Measurements from ENCODE around the gene ZDHHC13. TPM values are rescaled to one million over a fixed set of nuclear protein-coding genes. Genes with fewer than 3 reads are reported as not detected.

ZDHHC13 gene
- total and polyA plus RNA-seq, 2 of the 8 experiments (the other 6 are each of a cell fraction or from before 2014, with no cell fraction given): 22.4 to 24.1 TPM

DNA sequence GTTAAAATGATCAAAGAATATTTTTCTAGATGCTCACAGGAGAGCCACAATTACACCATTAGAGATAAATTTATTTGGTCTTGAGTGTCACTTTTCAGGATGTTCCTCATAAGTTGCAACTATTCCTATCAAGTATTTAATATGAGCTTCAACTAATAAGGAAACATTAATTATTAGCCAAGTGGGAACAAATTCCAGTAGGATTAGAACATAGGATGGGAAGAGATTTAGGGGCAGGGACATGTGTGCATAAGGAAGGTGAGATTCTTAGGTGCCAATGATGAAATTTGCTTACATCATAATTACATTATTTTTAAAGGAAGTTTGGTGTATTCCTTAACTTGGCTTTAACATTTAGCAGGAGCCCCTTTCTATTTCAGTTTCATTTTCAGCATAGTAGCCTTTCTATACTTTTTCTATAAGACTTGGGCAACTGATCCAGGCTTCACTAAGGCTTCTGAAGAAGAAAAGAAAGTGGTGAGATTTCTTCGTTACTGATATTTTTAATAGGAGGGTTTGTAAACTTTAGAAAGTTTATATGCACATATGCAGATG is 46.1 kb downstream of the ZDHHC13 start:
- H3K18ac ChIP-seq (ENCODE audit: extremely low read depth, low read length): no peak overlapping the region
- no peak overlapping the region for H3K4me3 ChIP-seq (ENCODE audit: extremely low read depth in 1 of 4, insufficient read depth in 2 of 4, low read depth in 3 of 4, low read length in 4 of 4)
- H2BK5ac ChIP-seq (ENCODE audit: low read depth, low read length): no peak overlapping the region
- H4K20me1 ChIP-seq (replicated peaks in 1 of 2; ENCODE audit: control insufficient read depth in 1 of 2, insufficient read depth in 2 of 2, low read length in 2 of 2): peaks cover 0 to 1% of the 10 kb centered on the region in 2 experiments
- no peak overlapping the region for H3K56ac ChIP-seq (replicated peaks; ENCODE audit: insufficient read length, low read depth, low read length)
- WGBS, 2 experiments (ENCODE audit: extremely low coverage in 1 of 2, insufficient coverage in 1 of 2, insufficient read length in 1 of 2, insufficient replicate concordance in 2 of 2, low coverage in 1 of 2, low lambda C conversion rate in 2 of 2, missing lambda C conversion rate in 1 of 2): 84% methylated on average over 1 of the region's 1 CpG; no CpG with 5 or more reads in 1 of the 2 experiments
- no peak overlapping the region for H2BK20ac ChIP-seq (ENCODE audit: low read length)
- no peak overlapping the region for H3K23ac ChIP-seq (ENCODE audit: insufficient read length)
- H4K8ac ChIP-seq (ENCODE audit: extremely low read depth, insufficient read depth, low read length): no peak overlapping the region
- no peaks in the 10 kb centered on the region for H3K9me3 ChIP-seq (ENCODE audit: insufficient read depth in 2 of 2, low read depth in 1 of 2, low read length in 1 of 2)
- H2AFZ ChIP-seq (ENCODE audit: low read length): no peak overlapping the region
- CTCF ChIA-PET (ENCODE audit: partially characterized antibody): interaction anchor here (1.2 kb wide), 1 partner anchor 55 kb away, joined by 3 read pairs; no protein-coding TSS in a partner anchor
- FAIRE-seq (no peak), DNase-seq (ENCODE audit: low read depth in 1 of 2, low spot score in 2 of 2) (no peak)
- POLR2A ChIA-PET (ENCODE audit: partially characterized antibody): no interaction called here
- H2AK5ac ChIP-seq (ENCODE audit: low read depth, low read length): no peak overlapping the region
- H3K27me3 ChIP-seq (replicated peaks in 1 of 4; ENCODE audit: control insufficient read depth in 3 of 4, extremely low read depth in 1 of 4, insufficient read depth in 3 of 4, low read length in 3 of 4): peaks cover 0 to 1% (median 0%) of the 10 kb centered on the region in 4 experiments; a peak in 1 of 7 replicates
- no peak overlapping the region for H2BK12ac ChIP-seq (ENCODE audit: low read depth, low read length)
- H4K91ac ChIP-seq (replicated peaks; ENCODE audit: insufficient read length, low read length): no peak overlapping the region
- H3K79me2 ChIP-seq (ENCODE audit: control insufficient read depth in 1 of 2, insufficient read depth in 2 of 2, low read length in 2 of 2): no peaks in the 10 kb centered on the region
- H3K4me2 ChIP-seq (ENCODE audit: insufficient read depth in 1 of 2, low read depth in 2 of 2, low read length in 2 of 2): no peak overlapping the region
- H4K5ac ChIP-seq (ENCODE audit: insufficient read length, low read depth, low read length): no peak overlapping the region
- no peak overlapping the region for H2BK15ac ChIP-seq (ENCODE audit: low read length)
- no peak overlapping the region for H3K9ac ChIP-seq (replicated peaks in 1 of 4; ENCODE audit: extremely low read depth in 1 of 4, low read depth in 3 of 4, low read length in 3 of 4)
- H3K14ac ChIP-seq (ENCODE audit: insufficient read length): no peak overlapping the region
- no peak overlapping the region for H3K27ac ChIP-seq (ENCODE audit: low read depth, low read length)
- H3K4me1 ChIP-seq (replicated peaks in 1 of 4; ENCODE audit: control insufficient read depth in 3 of 4, insufficient read depth in 4 of 4, low read length in 3 of 4): no peaks in the 10 kb centered on the region
- H3K23me2 ChIP-seq (ENCODE audit: low read depth, low read length): no peaks in the 10 kb centered on the region
- H2BK120ac ChIP-seq (replicated peaks; ENCODE audit: low read depth, low read length): no peak overlapping the region
- TF ChIP-seq, protein P1, sequence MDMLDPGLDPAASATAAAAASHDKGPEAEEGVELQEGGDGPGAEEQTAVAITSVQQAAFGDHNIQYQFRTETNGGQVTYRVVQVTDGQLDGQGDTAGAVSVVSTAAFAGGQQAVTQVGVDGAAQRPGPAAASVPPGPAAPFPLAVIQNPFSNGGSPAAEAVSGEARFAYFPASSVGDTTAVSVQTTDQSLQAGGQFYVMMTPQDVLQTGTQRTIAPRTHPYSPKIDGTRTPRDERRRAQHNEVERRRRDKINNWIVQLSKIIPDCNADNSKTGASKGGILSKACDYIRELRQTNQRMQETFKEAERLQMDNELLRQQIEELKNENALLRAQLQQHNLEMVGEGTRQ (IDR thresholded peaks at IDR 0.05; ENCODE audit: low read length): no peak
- H3K79me1 ChIP-seq (ENCODE audit: low read depth, low read length): no peaks in the 10 kb centered on the region
- H3K4ac ChIP-seq (replicated peaks; ENCODE audit: insufficient read length, low read depth, low read length): no peak overlapping the region
- peaks cover 4 to 58% (median 18%) of the 10 kb centered on the region in 4 experiments; a peak in 7 of 8 replicates for H3K36me3 ChIP-seq (ENCODE audit: control insufficient read depth in 2 of 4, insufficient read depth in 4 of 4, low read length in 3 of 4)
